Measurements from ENCODE around the gene RPAP2. TPM values are rescaled to one million over a fixed set of nuclear protein-coding genes. Genes with fewer than 3 reads are reported as not detected.

The RPAP2 gene
- total and polyA plus RNA-seq, 8 donors, result 3.0 to 18.2 (median 15.3) TPM

GRCh38 chr1:92298213-92298572, 666 bp upstream of the RPAP2 start:
- TF ChIP-seq, protein P1, sequence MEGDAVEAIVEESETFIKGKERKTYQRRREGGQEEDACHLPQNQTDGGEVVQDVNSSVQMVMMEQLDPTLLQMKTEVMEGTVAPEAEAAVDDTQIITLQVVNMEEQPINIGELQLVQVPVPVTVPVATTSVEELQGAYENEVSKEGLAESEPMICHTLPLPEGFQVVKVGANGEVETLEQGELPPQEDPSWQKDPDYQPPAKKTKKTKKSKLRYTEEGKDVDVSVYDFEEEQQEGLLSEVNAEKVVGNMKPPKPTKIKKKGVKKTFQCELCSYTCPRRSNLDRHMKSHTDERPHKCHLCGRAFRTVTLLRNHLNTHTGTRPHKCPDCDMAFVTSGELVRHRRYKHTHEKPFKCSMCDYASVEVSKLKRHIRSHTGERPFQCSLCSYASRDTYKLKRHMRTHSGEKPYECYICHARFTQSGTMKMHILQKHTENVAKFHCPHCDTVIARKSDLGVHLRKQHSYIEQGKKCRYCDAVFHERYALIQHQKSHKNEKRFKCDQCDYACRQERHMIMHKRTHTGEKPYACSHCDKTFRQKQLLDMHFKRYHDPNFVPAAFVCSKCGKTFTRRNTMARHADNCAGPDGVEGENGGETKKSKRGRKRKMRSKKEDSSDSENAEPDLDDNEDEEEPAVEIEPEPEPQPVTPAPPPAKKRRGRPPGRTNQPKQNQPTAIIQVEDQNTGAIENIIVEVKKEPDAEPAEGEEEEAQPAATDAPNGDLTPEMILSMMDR (IDR thresholded peaks at IDR 0.05), result no peak
- no peak for FAIRE-seq
- intact Hi-C loops (cut with DNase I), result no loop called here

GRCh38 chr1:92299477-92300150, 755 bp downstream of the RPAP2 start:
- no peak for DNase-seq
- Histone ChIP-seq H3K36me3 (peaks cover 0 to under 1% (median 0%) of the 10 kb centered on the region in 3 donors), H3K4me3 (peak overlapping the region; percentile 64 to 85 (median 78)), H3K4me1 (peaks cover 0 to 12% (median 9%) of the 10 kb centered on the region in 3 donors), H3K27me3 (no peaks in the 10 kb centered on the region), H3K9me3 (no peaks in the 10 kb centered on the region), H3K27ac (peak overlapping the region in 2 of 4 donors; percentile 79 to 86)
- ATAC-seq, result peak in 1 of 4 donors; percentile 3
- 25 to 27% methylated on average over 11 of the region's 11 CpGs for WGBS, 2 donors
- intact Hi-C loops (cut with DNase I), result no loop called here
- no peak for FAIRE-seq
- TF ChIP-seq, protein P1 (IDR thresholded peaks at IDR 0.05), result no peak

More at GRCh38 chr1:92298213-92298572, 666 bp upstream of the RPAP2 start:
- H3K9me3 ChIP-seq, result no peaks in the 10 kb centered on the region
- DNase-seq, result no peak
- peak overlapping the region; percentile 64 to 85 (median 78) for H3K4me3 ChIP-seq
- ATAC-seq, result peak; percentile 9 to 17 (median 14)
- no peaks in the 10 kb centered on the region for H3K27me3 ChIP-seq
- H3K36me3 ChIP-seq, result no peaks in the 10 kb centered on the region
- H3K27ac ChIP-seq, result peak overlapping the region; percentile 79 to 94 (median 88)
- peaks cover 0 to 12% (median 9%) of the 10 kb centered on the region in 3 donors for H3K4me1 ChIP-seq
- 4 to 6% methylated on average over 3 of the region's 3 CpGs for WGBS, 2 donors

DNA sequence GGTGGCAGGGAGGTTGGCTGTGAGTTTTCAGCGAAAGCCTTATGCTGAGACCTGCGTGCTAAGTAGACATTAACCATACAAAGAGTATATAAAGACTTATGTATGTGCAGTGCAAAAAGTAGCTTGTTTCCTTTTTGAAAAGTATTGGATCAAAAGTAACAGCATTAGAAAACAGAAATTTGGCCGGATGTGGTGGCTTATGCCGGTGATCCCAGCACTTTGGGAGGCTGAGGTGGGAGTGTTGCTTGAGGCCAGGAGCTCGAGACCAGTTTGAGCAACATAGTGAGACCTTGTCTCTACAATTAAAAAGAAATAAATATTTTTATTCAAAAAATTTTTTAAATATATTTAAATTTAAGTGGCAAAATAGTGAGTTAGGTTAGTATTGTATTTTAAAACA, 2.2 kb downstream of the RPAP2 start:
- Histone ChIP-seq H3K9me3 (no peaks in the 10 kb centered on the region), H3K27me3 (no peaks in the 10 kb centered on the region), H3K36me3 (peaks cover 0 to 13% (median 0%) of the 10 kb centered on the region in 3 donors), H3K4me3 (no peak overlapping the region), H3K4me1 (peaks cover 0 to 12% (median 9%) of the 10 kb centered on the region in 3 donors), H3K27ac (no peak overlapping the region)
- no peak for ATAC-seq
- DNase-seq, result no peak
- intact Hi-C loops (cut with DNase I), result no loop called here
- FAIRE-seq, result no peak
- WGBS, 2 donors, result 88 to 93% methylated on average over 5 of the region's 5 CpGs
- TF ChIP-seq, protein P1 (IDR thresholded peaks at IDR 0.05), result no peak

DNA sequence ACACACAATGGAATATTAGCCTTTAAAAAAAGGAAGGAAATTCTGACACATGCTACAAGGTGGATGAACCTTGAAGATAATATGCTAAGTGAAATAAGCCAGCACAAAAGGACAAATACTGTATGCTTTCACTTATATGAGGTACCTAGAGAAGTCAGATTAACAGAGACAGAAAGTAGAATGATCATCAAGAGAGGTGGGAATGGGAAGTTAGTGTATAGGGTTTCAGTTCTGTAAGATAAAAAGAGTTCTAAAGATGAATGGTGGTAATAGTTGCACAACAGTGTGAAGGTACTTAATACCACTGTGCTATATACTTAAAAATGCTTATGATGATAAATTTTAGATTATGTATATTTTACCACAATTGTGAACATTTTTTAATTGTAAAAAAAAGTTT, 7.2 kb downstream of the RPAP2 start:
- FAIRE-seq, result no peak
- H3K27ac ChIP-seq, result no peak overlapping the region
- DNase-seq, result no peak
- intact Hi-C loops (cut with DNase I), result no loop called here
- no peaks in the 10 kb centered on the region for H3K27me3 ChIP-seq
- H3K4me3 ChIP-seq, result no peak overlapping the region
- TF ChIP-seq, protein P1 (IDR thresholded peaks at IDR 0.05), result no peak
- no peak for ATAC-seq
- H3K9me3 ChIP-seq, result no peaks in the 10 kb centered on the region
- peaks cover 0 to 23% (median 0%) of the 10 kb centered on the region in 3 donors for H3K36me3 ChIP-seq
- H3K4me1 ChIP-seq, result peaks cover 0 to 2% (median 0%) of the 10 kb centered on the region in 3 donors

GRCh38 chr1:92307980-92308379, 9.1 kb downstream of the RPAP2 start:
- WGBS, 2 donors, result 50 to 53% methylated on average over 4 of the region's 4 CpGs
- intact Hi-C loops (cut with DNase I), result no loop called here
- no peaks in the 10 kb centered on the region for H3K9me3 ChIP-seq
- H3K27me3 ChIP-seq, result no peaks in the 10 kb centered on the region
- no peaks in the 10 kb centered on the region for H3K4me1 ChIP-seq
- no peak for DNase-seq
- H3K27ac ChIP-seq, result no peak overlapping the region
- no peak for ATAC-seq
- H3K36me3 ChIP-seq, result peaks cover 0 to 23% (median 0%) of the 10 kb centered on the region in 3 donors
- H3K4me3 ChIP-seq, result no peak overlapping the region
- no peak for FAIRE-seq
- TF ChIP-seq, protein P1 (IDR thresholded peaks at IDR 0.05), result no peak
